ENCODE data around the gene CYS1. TPM values are rescaled to one million over a fixed set of nuclear protein-coding genes. Genes with fewer than 3 reads are reported as not detected.
"Not testable (repeated sequence)": the region's sequence is repeated elsewhere in the genome, so short reads cannot be mapped to it uniquely, and the experiment has no call there.

Gene CYS1
- total RNA-seq, 1 donor from 2014 or later: 223 TPM

- DNase-seq (ENCODE audit: low read depth): no peak
Observed at GRCh38 chr2:10094271-10094814, 14.1 kb upstream of the CYS1 start.

- not testable (repeated sequence) for DNase-seq (ENCODE audit: low read depth)
Observed at GRCh38 chr2:10091889-10092244, 11.7 kb upstream of the CYS1 start.

GRCh38 chr2:10091182-10091888, 11.1 kb upstream of the CYS1 start:
- DNase-seq (ENCODE audit: low read depth): peak; percentile 61

- DNase-seq (ENCODE audit: low read depth): peak; percentile 96
Observed at GRCh38 chr2:10089565-10090190, 9.5 kb upstream of the CYS1 start.

GRCh38 chr2:10087360-10087759, 7.1 kb upstream of the CYS1 start:
- no peak for DNase-seq (ENCODE audit: low read depth)

GRCh38 chr2:10086950-10087349, 6.7 kb upstream of the CYS1 start:
- peak; percentile 90 for DNase-seq (ENCODE audit: low read depth)

GRCh38 chr2:10085668-10086059, 5.5 kb upstream of the CYS1 start:
- DNase-seq (ENCODE audit: low read depth): peak; percentile 97

GRCh38 chr2:10085043-10085667, 4.9 kb upstream of the CYS1 start:
- peak; percentile 48 for DNase-seq (ENCODE audit: low read depth)

GRCh38 chr2:10084223-10084865, 4.1 kb upstream of the CYS1 start:
- peak; percentile 37 for DNase-seq (ENCODE audit: low read depth)

- peak; percentile 81 for DNase-seq (ENCODE audit: low read depth)
Observed at GRCh38 chr2:10083692-10084211, 3.5 kb upstream of the CYS1 start.

GRCh38 chr2:10083046-10083445, 2.8 kb upstream of the CYS1 start:
- peak; percentile 91 for DNase-seq (ENCODE audit: low read depth)

- peak; percentile 76 for DNase-seq (ENCODE audit: low read depth)
Observed at GRCh38 chr2:10080536-10081304, 509 bp upstream of the CYS1 start.

- DNase-seq (ENCODE audit: low read depth): peak; percentile 55
Observed at GRCh38 chr2:10079266-10079869, 843 bp downstream of the CYS1 start.

- DNase-seq (ENCODE audit: low read depth): no peak
Observed at GRCh38 chr2:10078704-10079265, 1.4 kb downstream of the CYS1 start.

GRCh38 chr2:10078001-10078400, 2.2 kb downstream of the CYS1 start:
- DNase-seq (ENCODE audit: low read depth): no peak

GRCh38 chr2:10076988-10077527, 3.2 kb downstream of the CYS1 start:
- no peak for DNase-seq (ENCODE audit: low read depth)

- DNase-seq (ENCODE audit: low read depth): no peak
Observed at GRCh38 chr2:10076511-10076910, 3.7 kb downstream of the CYS1 start.

GRCh38 chr2:10075571-10076209, 4.5 kb downstream of the CYS1 start:
- no peak for DNase-seq (ENCODE audit: low read depth)

- DNase-seq (ENCODE audit: low read depth): no peak
Observed at GRCh38 chr2:10075101-10075500, 5.1 kb downstream of the CYS1 start.

GRCh38 chr2:10073706-10074105, 6.5 kb downstream of the CYS1 start:
- no peak for DNase-seq (ENCODE audit: low read depth)

Measured in renal cortical epithelial cell (primary cell).